K562 (cell line): ENCODE data around the gene HADHA. TPM values are rescaled to one million over a fixed set of nuclear protein-coding genes. Genes with fewer than 3 reads are reported as not detected.
A peak's percentile ranks its signal among the peaks of the same experiment; 100 is the strongest.

Experiments used
- ATAC-seq: fragments of 200-7000 bp; cut with Tn5 transposase; 3 replicates; pipeline ENCODE4 v1.9.1; 2020; ENCODE audit warnings: moderate library complexity
- BruUV-seq: library from RNA; stranded (reverse); fragments of 400-500 nt; replicated peaks from 2 replicates; lab custom pipeline; 2021; lab: Mats Ljungman, UMichigan
- CTCF ChIA-PET: fragments of 300-600 bp; formaldehyde crosslinking; extraction: SDS; loops from one replicate; lab custom pipeline; 2021; ENCODE audit warnings: low intra/inter-chr PET ratio; lab: Yijun Ruan, JAX
- POLR2A ChIA-PET: fragments of 300-600, 350-650 bp; sonication (Branson Sonifier 250); formaldehyde crosslinking; extraction: SDS; loops from one replicate; lab custom pipeline; 2021; ENCODE audit warnings: antibody characterized with exemption, inconsistent platforms; lab: Yijun Ruan, JAX
- DNase-seq, 4 experiments: peaks; one replicate each; pipeline versions ENCODE4 v3.0.0 to v3.0.0-alpha.2; 2011 to 2018; ENCODE audit warnings: low spot score in 3 of 4, mixed read lengths in 3 of 4; ENCODE audit errors: extremely low read depth in 1 of 4
- FAIRE-seq: peaks from 2 replicates; lab custom pipeline; 2011; peaks lifted over from hg19 to GRCh38; lab: Jason Lieb, UNC
- H2AFZ ChIP-seq: 2 replicates; pipeline ENCODE4 v1.6.0; 2011; ENCODE audit warnings: low read depth, low read length, control low read depth, inconsistent platforms
- H3K27ac ChIP-seq: fragments of 200-600 bp; 3 replicates; pipeline ENCODE4 v1.8.0; 2011; ENCODE audit warnings: low read depth, mild to moderate bottlenecking, control low read depth, inconsistent platforms, low read length, moderate library complexity, mixed read lengths; ENCODE audit errors: extremely low read depth
- H3K27me3 ChIP-seq, 2 experiments: fragments of 300-600 bp in 1 of 2; 2 replicates in 1 of 2; 3 replicates in 1 of 2; pipeline versions ENCODE4 v1.6.0 to v1.8.0; 2011; ENCODE audit warnings: inconsistent platforms in 2 of 2, low read length in 2 of 2, mild to moderate bottlenecking in 1 of 2, mixed read lengths in 1 of 2, moderate library complexity in 1 of 2; ENCODE audit not compliant: control insufficient read depth in 2 of 2, insufficient read depth in 2 of 2
- H3K36me3 ChIP-seq: fragments of 300-600 bp; 3 replicates; pipeline ENCODE4 v1.8.0; 2011; ENCODE audit warnings: mild to moderate bottlenecking, low read length, inconsistent platforms; ENCODE audit not compliant: control insufficient read depth, insufficient read depth
- H3K4me1 ChIP-seq, 2 experiments: fragments of 200-600 bp in 1 of 2; replicated peaks in 1 of 2; 2 replicates in 1 of 2; 3 replicates in 1 of 2; pipeline versions ENCODE4 v1.5.1 to v1.8.0; 2011; ENCODE audit warnings: inconsistent platforms in 2 of 2, low read length in 2 of 2, mild to moderate bottlenecking in 1 of 2, mixed read lengths in 1 of 2, moderate library complexity in 1 of 2; ENCODE audit not compliant: control insufficient read depth in 2 of 2, insufficient read depth in 2 of 2
- H3K4me2 ChIP-seq: 2 replicates; pipeline ENCODE4 v1.6.1; 2011; ENCODE audit warnings: low read length, control low read depth, inconsistent platforms, mixed read lengths; ENCODE audit not compliant: insufficient read depth
- H3K4me3 ChIP-seq: fragments of 200-600 bp; sonication (generic), shearing (Covaris generic); 2 replicates; pipeline ENCODE4 v1.5.1; 2016; ENCODE audit warnings: control low read depth, inconsistent platforms
- H3K79me2 ChIP-seq: fragments of 200-600 bp; 3 replicates; pipeline ENCODE4 v1.8.0; 2011; ENCODE audit warnings: low read length, inconsistent platforms; ENCODE audit not compliant: control insufficient read depth, insufficient read depth
- H3K9ac ChIP-seq, 2 experiments: 2 replicates each; pipeline versions ENCODE4 v1.6.0 to v1.6.1; 2011; ENCODE audit warnings: low read depth in 2 of 2, low read length in 2 of 2, control low read depth in 1 of 2, inconsistent platforms in 1 of 2, mild to moderate bottlenecking in 1 of 2, mixed read lengths in 1 of 2; ENCODE audit not compliant: insufficient read depth in 1 of 2
- H3K9me1 ChIP-seq: one replicate; pipeline ENCODE4 v1.6.0; 2011; ENCODE audit warnings: inconsistent platforms, mild to moderate bottlenecking, low read length, moderate library complexity; ENCODE audit not compliant: control insufficient read depth, insufficient read depth
- H3K9me3 ChIP-seq: replicated peaks from 2 replicates; pipeline ENCODE4 v1.5.1; 2011; ENCODE audit warnings: low read depth, low read length, inconsistent platforms; ENCODE audit not compliant: control insufficient read depth, insufficient read depth
- H4K20me1 ChIP-seq: replicated peaks from 2 replicates; pipeline ENCODE4 v1.6.1; 2011; ENCODE audit warnings: low read length, inconsistent platforms, mixed read lengths; ENCODE audit not compliant: control insufficient read depth, insufficient read depth
- CBX3 ChIP-seq, 2 experiments: IDR thresholded peaks; 1 replicate in 1 of 2; 2 replicates in 1 of 2; pipeline ENCODE4 v1.6.1; 2012; ENCODE audit warnings: inconsistent platforms in 2 of 2, low read length in 2 of 2, borderline replicate concordance in 1 of 2, control low read depth in 1 of 2
- MAFK ChIP-seq: IDR thresholded peaks from 2 replicates; pipeline ENCODE4 v1.6.1; 2011; ENCODE audit warnings: low read length, improper control_type of control experiment
- RB1 ChIP-seq: fragments of 450-650 bp; IDR thresholded peaks from 2 replicates; pipeline ENCODE4 v1.6.1; 2017; ENCODE audit warnings: low read depth, mild to moderate bottlenecking
- SIN3A ChIP-seq, 2 experiments: fragments of 150-350 bp in 1 of 2; IDR thresholded peaks; 2 replicates each; pipeline ENCODE4 v1.6.1; 2011 to 2016; ENCODE audit warnings: borderline replicate concordance in 2 of 2, low read depth in 2 of 2, low read length in 2 of 2, mild to moderate bottlenecking in 2 of 2, moderate library complexity in 2 of 2; ENCODE audit not compliant: control insufficient read depth in 1 of 2
- SMARCA5 ChIP-seq: fragments of 450-650 bp; IDR thresholded peaks from 2 replicates; pipeline ENCODE4 v1.6.1; 2016
- ZNF316 ChIP-seq: fragments of 450-650 bp; IDR thresholded peaks from 2 replicates; pipeline ENCODE4 v1.6.1; 2016
- ZNF561 ChIP-seq: fragments of 450-650 bp; formaldehyde crosslinking; conservative IDR thresholded peaks from 2 replicates; pipeline ENCODE4 v1.4.0; 2020; ENCODE audit warnings: mild to moderate bottlenecking, moderate library complexity
- WGBS: fragments of 100-300 bp; shearing (Covaris generic); methylation state at CpG from one replicate; pipeline ENCODE4 v1.1.6; 2016; ENCODE audit warnings: low coverage, mixed read lengths; ENCODE audit not compliant: insufficient coverage; ENCODE audit errors: missing lambda C conversion rate; 5-methylcytosine and 5-hydroxymethylcytosine counted together
- in situ Hi-C: fragments of 300-500 bp; cut with MboI; formaldehyde crosslinking; loops from 4 replicates; pipeline ENCODE4 v1.15.0; 2018; ENCODE audit warnings: inconsistent platforms, mixed read lengths
- intact Hi-C: fragments of 100-400 bp; cut with micrococcal nuclease; formaldehyde crosslinking; loops from 2 replicates; pipeline ENCODE4 v1.14.2; 2022
- polyA plus RNA-seq, 8 experiments: library from polyadenylated mRNA; depleted of rRNA in 4 of 8; stranded (reverse) in 5 of 8; unstranded in 3 of 8; fragments of >200 nt; fragmentation: Nextera tagmentation in 2 of 8; fragmentation: Illumina TruSeq in 1 of 8; extraction: Ambion mirVana in 2 of 8; extraction: Trizol in 1 of 8; gene quantifications; 2 replicates each; pipeline versions ENCODE4 v1.2.1 to v1.2.3, GENCODE V29; 2011 to 2014; ENCODE audit warnings: inconsistent platforms in 1 of 8, missing spikeins in 1 of 8
- total RNA-seq, 7 experiments: library from RNA; depleted of rRNA in 6 of 7; stranded (reverse); fragments of >200 nt in 6 of 7; fragmentation: Illumina TruSeq in 2 of 7; extraction: Trizol in 2 of 7; gene quantifications; 2 replicates each; pipeline versions ENCODE4 v1.2.1 to v1.2.3, GENCODE V29; 2011 to 2021; ENCODE audit warnings: low replicate concordance in 1 of 7
- TF ChIP-seq, protein P1 (sequence below): fragments of 250-450 bp; sonication (Bioruptor Pico); IDR thresholded peaks from 2 replicates; pipeline ENCODE4 v1.5.1; 2021; ENCODE audit warnings: mild to moderate bottlenecking

The HADHA gene
- total and polyA plus RNA-seq, 9 of the 15 experiments (the other 6 are each of a cell fraction or from before 2014, with no cell fraction given), result 145 to 326 (median 202) TPM

DNA sequence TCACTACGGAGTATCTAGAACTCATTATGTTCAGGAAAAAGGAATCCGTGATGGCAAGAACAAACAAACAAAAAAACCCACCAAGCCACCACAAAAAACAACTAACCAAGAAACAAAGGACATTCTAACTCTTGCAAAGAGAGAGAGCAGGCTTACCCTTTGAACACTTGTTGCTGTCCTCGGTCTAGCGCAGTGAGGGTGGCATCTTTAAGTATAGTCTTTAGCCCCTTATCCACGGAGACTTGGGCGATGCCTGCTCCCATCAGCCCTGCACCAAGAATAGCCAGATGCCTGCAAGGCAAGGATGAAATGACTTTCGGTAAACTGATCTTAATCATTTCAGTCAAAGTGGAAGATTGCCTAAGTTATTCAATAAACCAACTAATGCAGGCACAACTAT, 40.5 kb downstream of the HADHA start (continued):
- TF ChIP-seq SIN3A (IDR thresholded peaks at IDR 0.05; ENCODE audit: borderline replicate concordance in 2 of 2, control insufficient read depth in 1 of 2, low read depth in 2 of 2, low read length in 2 of 2), result no peak
- no peak for TF ChIP-seq ZNF561 (CRISPR knock-in tag)
- no peak for TF ChIP-seq CBX3 (IDR thresholded peaks at IDR 0.05; ENCODE audit: borderline replicate concordance in 1 of 2, low read length in 2 of 2)
- TF ChIP-seq RB1, result no peak
- TF ChIP-seq, protein P1, sequence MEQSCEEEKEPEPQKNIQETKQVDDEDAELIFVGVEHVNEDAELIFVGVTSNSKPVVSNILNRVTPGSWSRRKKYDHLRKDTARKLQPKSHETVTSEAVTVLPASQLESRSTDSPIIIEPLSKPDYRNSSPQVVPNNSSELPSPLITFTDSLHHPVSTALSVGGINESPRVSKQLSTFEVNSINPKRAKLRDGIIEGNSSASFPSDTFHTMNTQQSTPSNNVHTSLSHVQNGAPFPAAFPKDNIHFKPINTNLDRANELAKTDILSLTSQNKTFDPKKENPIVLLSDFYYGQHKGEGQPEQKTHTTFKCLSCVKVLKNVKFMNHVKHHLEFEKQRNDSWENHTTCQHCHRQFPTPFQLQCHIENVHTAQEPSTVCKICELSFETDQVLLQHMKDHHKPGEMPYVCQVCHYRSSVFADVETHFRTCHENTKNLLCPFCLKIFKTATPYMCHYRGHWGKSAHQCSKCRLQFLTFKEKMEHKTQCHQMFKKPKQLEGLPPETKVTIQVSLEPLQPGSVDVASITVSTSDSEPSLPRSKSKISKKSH, result no peak

DNA sequence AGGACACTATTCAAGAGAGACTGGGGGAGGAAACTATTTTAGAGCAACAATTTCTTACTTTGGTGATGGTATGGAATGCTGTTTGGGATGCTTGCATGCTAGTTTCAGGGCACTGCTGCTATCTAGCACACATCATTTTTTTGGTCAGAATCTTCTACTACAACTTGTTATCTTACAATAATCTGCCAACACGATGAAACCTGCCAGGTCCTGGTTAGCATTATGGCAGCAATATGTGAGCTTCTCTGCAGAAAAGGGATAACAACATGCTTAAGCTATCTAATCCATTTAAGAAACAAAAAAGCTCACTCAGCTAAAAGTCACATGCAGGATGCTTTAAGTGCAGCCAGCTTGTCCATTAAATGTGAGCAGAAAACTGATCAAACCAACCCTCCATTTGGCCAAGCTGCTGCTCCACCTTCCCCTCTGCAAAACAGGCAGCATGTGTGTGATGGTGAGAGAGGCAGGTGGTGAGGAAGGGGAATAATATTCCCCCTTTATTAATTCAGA, 41.4 kb downstream of the HADHA start:
- WGBS, result 35% methylated on average over 1 of the region's 1 CpG

More for the DNA sequence above, 41.4 kb downstream of the HADHA start:
- Histone ChIP-seq H3K27ac (no peak overlapping the region), H2AFZ (no peak overlapping the region), H3K36me3 (peaks cover 88% of the 10 kb centered on the region), H3K4me2 (no peak overlapping the region), H3K27me3 (no peaks in the 10 kb centered on the region), H3K79me2 (no peaks in the 10 kb centered on the region), H3K9ac (no peak overlapping the region), H3K4me1 (no peaks in the 10 kb centered on the region), H3K4me3 (no peak overlapping the region), H4K20me1 (no peaks in the 10 kb centered on the region), H3K9me3 (no peaks in the 10 kb centered on the region), H3K9me1 (no peaks in the 10 kb centered on the region)
- ChIA-PET CTCF (no interaction called here), POLR2A (interaction anchor here (1.2 kb wide), 1 partner anchor 12 kb away, joined by 3 read pairs; no protein-coding TSS in a partner anchor)
- TF ChIP-seq MAFK, result peak; percentile 25; the same call in 1 of the 2 replicates
- no peak for TF ChIP-seq SMARCA5
- TF ChIP-seq ZNF316, result peak; percentile 46
- in situ Hi-C loops (no loop called here), intact Hi-C loops (no loop called here)
- ATAC-seq, result no peak
- FAIRE-seq, result no peak
- DNase-seq, result no peak
- BruUV-seq, result no TSS peak
